Medulla oblongata (tissue), 1 donor: ENCODE measurements around the gene SPATC1L.

Experiments
- DNase-seq: peaks from one replicate; pipeline ENCODE4 v3.0.0-alpha.2; 2015; ENCODE audit errors: extremely low spot score

Gene SPATC1L

DNA sequence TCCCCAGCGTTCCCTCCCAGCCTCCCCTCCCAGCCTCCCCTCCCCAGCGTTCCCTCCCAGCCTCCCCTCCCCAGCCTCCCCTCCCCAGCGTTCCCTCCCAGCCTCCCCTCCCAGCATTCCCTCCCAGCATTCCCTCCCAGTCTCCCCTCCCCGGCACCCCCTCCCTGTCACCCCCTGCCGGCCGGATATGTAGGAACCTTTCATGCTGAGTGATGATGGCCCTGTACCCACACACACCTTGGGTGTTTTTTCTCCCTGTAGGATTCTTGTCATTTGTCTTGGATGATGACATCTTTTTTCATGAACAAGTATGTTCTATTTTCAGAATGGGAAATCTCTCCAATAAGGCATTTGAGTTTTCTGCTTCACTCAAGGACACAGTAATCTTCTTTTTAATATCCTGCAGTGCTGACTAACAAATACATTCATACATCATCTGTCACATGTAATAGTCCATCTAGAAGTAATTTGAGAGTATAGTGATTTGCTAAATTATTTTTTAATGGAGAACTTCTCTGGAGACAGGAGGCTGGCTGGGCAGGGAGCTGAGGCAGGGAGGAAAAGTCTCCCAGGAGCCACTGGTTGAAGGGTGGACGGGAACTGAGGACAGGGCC lies 48.4 kb downstream of the SPATC1L start:
- no peak for DNase-seq

DNA sequence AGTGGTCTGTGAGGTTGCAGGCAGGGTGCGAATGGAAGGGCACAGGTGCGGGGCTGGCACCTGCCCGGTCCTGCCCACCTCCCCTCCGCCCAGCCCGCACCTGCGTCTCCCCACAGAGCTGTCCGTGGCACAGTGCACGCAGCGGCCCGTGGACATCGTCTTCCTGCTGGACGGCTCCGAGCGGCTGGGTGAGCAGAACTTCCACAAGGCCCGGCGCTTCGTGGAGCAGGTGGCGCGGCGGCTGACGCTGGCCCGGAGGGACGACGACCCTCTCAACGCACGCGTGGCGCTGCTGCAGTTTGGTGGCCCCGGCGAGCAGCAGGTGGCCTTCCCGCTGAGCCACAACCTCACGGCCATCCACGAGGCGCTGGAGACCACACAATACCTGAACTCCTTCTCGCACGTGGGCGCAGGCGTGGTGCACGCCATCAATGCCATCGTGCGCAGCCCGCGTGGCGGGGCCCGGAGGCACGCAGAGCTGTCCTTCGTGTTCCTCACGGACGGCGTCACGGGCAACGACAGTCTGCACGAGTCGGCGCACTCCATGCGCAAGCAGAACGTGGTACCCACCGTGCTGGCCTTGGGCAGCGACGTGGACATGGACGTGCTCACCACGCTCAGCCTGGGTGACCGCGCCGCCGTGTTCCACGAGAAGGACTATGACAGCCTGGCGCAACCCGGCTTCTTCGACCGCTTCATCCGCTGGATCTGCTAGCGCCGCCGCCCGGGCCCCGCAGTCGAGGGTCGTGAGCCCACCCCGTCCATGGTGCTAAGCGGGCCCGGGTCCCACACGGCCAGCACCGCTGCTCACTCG lies 52.2 kb downstream of the SPATC1L start:
- no peak for DNase-seq

DNA sequence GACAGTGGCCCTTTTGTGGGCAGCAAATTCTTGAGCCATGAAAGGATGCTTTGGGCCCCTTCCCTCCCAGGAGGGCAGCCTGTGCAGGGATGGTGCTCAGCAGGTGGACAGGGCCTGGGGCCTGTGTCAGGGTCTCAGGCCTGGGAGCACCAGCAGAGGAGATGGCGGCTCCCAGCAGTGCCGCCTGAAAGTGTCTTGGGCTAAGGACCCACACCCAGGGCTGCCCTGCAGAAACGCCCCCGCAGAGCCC lies 52.7 kb downstream of the SPATC1L start:
- no peak for DNase-seq

DNA sequence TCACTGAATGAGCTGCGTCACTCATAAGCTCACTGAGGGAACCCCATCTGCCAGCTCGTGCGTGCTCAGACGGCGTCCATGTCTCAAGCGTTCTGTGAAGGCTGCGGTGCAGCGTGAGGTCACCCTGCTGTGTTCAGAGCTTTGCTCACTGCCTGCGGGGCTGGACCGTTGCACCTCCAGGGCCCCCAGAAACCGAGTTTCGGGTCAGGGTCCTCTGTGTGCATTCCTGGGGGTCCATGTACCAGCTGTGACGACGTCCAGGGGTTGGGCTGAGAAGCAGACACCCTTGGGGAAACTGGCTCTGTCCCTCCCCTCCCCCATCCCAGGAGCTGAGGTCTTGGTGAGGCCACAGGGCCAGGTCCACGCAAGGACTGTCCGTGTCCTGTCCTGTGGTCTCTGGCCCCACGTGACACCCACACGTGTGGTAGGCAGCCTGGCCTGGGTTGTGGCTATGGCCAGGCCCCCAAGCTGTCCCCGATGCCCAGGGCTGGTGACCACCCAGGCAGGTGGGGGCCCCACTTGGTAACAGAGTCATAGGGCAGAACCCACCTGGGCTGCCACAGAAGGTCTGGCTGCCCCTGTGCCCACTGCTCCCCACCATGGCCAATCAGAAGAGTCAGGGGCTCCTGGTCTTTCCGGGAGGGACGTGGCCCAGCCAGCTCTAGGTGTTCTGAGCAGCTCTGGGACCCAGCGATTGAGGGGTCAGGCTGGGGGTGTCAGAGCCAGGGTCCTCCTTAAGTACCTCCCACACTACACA lies 53.2 kb downstream of the SPATC1L start:
- DNase-seq: no peak

DNA sequence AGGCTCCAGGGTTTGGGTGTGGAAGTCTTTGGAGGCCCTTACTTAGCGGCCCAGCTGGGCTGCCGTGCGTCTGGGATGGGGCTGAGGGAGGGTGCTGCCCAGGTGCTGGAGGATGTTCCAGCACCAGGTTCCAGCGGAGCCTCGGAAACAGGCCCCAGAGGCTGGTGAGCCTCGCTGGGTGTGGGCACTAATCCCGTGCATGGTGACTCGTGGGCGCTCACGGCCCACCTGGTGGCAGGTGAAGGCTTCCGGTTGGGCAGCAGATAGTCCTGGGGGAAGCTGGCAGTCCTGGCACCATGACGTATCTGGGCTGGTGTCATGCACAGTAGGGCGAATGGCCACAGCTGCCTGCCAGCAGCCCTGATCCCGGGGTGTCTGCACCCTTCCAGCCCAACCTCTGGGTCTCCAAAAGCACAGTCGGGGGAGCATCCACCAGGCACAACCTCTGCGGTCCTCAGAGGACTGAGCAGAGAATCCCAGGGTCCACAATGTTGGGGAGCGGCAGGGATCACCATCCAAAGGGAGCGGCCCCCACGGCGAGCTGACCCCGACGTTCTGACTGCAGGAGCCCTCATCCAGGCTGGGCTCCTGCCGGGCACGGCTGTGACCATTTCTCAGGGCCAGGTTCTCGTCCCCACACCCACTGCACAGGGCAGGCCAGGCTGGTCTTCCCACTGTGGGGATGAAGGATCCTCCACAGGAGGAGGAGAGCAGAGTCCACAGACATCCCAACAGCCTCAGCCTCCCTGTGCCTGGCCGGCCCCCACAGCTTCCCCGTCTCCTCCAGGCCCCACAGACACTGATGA lies 54.2 kb downstream of the SPATC1L start:
- DNase-seq: no peak

DNA sequence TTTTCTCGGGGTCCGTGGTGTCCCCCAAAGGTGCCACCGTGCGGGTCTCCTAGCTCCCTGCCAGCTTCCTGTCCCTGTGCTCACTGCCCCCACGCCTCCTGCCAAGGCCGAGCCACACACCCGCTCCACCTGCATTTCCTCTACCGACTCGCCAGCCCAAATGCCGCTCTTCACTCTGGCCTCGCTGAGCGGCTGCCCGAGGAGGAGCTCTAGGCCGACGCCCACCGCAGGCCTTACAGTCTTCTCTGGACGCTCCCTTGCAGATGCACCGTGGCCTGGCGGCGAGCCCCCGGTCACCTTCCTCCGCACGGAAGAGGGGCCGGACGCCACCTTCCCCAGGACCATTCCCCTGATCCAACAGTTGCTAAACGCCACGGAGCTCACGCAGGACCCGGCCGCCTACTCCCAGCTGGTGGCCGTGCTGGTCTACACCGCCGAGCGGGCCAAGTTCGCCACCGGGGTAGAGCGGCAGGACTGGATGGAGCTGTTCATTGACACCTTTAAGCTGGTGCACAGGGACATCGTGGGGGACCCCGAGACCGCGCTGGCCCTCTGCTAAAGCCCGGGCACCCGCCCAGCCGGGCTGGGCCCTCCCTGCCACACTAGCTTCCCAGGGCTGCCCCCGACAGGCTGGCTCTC lies 55.2 kb downstream of the SPATC1L start:
- no peak for DNase-seq

DNA sequence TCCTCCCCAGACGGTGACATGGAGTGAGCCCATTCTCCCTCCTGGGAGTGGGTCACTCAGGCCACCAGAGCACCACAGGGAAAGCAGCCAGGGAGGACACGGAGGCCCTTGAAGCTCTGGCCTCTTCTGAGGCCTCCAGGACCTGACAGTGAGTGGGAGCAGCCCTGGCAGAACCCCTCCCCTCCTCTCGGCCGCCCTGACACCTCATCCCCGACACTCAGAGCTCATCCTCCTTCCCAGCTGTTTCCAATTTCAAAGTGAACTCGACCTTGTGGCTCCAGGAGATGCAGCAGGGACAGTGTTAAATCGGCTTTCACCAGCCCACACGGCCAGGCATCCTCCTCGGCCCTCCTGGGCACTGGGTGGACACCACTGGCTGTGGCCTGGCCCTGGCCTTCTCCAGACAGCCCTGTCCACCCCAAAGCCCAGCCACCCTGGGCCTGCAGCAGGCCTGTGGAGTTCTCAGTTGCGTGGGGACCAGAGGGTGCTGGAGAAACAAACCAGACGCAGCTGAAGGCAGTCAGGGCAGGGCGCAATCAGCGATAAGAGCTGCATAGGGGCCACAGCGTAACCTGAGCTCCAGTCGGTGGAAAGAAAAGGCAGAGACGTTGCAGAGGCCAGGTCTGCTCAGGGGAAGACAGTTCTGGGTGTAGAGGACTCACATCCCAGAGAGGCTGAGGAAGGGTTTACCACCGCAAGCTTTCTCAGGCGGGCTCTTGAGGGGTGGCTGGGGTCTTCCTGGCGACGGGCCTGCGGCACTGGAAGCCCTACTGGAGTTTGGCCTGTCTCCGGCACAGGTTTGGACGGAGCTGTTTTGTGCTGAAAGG lies 55.9 kb downstream of the SPATC1L start:
- DNase-seq: no peak

DNA sequence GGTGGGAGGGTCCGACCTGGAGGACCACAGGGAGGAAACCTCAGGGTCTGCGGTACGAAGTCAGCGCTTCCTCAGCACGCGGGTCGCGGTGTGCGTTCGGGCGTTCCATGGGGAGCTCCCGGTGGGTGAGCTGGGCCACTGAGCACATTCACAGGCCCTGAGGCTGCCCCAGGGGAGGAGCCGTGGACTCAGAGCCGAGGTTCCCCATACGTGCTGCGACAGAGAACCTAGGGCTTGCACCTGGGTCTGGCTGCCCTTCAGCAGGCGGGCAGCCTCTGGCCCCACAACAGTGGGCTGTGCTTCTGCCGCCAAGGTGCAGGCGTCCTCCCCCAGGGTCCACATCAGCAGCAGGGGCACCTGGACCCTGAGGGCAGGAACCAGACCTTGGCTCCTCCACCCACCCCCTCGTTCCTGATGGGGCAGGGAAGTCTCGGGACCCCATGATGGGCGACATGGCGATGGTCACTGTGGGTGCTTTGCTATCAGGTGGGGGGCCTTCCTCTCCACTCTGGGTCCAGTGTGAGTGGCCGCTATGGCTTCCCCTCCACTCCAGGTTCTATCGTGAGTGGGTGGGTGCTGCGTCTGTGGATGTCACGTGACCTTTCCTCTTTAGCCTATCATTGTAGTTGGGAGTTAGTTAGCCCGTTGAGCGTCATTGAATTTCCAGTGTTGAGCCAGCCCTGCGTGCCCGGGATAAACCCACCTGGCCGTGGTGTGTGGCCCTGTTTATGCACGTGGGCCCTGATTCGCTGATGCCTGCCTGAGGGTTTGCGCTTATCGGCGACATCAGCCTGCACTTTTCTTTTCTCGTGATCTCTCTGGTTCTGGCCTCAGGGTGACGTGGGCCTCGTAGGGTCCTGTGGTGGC lies 56.8 kb downstream of the SPATC1L start:
- no peak for DNase-seq

DNA sequence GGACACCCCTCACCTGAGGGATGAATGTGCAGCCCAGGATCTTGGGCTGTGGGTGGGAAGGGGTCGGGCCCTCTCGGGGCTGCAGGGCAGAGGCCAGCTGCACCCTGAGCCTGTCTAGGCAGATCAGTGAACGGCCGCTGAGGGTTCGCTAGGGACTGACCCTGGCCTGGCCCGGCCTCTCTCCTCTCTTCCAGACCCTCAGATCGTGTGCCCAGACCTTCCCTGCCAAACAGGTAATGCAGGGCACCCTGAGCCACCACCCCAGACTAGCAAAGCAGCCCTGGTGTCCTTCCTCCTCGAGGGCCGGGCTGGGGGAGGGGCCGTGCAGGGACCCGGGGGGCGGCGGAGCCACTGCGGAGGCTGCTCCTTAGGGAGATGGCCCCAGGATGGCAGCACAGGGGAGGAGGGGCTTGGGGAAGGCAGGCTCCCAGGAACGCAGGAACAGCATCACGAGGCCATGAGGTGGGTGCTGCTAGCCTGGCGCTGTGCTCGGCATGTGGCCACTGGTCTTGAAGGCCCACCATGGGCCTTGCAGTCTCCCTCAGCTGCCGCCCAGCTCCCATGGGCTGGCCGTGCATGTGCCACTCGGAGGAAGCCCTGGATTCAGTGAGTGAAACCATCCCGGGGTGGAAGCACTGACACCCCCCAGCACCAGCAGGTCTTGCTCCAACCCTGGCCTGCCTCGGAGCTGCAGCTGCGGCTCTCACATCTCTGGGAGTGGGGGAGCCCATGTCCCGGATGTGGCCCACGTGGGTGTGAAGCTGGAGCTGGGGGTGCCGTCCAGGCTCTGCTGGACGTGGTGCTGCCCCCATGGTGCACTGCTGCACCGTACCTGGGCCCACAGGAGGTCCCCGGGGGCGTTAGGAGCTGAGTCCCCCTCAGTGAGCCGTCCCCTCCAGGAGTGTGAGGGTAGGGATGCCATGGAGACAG lies 57.7 kb downstream of the SPATC1L start:
- no peak for DNase-seq

DNA sequence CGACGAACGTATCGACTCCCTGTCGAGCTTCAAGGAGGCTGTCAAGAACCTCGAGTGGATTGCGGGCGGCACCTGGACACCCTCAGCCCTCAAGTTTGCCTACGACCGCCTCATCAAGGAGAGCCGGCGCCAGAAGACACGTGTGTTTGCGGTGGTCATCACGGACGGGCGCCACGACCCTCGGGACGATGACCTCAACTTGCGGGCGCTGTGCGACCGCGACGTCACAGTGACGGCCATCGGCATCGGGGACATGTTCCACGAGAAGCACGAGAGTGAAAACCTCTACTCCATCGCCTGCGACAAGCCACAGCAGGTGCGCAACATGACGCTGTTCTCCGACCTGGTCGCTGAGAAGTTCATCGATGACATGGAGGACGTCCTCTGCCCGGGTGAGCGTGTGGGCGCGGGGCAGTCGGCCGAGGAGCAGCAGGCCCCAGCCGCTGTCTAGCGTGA lies 58.4 kb downstream of the SPATC1L start:
- no peak for DNase-seq

DNA sequence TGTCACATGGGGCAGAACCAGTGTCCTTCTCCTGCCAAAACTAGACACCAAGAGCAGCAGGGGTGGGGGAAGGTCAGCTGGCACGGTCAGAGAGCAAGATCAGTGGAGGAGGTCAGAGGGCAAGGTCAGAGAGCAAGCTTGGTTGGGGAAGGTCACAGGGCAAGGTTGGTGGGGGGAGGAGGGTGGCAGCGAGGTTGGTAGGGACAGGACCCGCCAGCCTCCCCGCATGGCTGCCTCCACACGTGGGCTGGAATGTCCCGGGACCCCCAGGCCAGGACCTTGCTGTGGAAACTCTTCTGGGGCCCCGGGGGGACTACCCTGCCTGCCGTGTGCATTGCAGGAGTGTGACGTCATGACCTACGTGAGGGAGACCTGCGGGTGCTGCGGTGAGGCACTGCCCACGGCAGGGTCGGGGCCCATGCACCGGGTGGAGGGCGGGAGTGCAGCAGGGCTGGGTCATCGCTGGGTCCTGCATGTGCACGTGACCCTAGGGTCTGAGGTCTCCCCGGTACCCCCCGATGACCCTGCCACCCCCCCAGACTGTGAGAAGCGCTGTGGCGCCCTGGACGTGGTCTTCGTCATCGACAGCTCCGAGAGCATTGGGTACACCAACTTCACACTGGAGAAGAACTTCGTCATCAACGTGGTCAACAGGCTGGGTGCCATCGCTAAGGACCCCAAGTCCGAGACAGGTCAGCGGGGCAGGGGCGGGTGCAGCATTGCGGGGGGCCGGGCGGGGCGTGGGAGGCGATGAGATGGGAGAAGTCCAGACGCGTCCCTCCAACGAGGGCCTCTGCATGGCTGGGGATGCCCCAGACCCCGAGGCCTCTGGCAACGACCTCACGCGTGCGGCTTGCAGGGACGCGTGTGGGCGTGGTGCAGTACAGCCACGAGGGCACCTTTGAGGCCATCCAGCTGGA lies 59.1 kb downstream of the SPATC1L start:
- DNase-seq: no peak

DNA sequence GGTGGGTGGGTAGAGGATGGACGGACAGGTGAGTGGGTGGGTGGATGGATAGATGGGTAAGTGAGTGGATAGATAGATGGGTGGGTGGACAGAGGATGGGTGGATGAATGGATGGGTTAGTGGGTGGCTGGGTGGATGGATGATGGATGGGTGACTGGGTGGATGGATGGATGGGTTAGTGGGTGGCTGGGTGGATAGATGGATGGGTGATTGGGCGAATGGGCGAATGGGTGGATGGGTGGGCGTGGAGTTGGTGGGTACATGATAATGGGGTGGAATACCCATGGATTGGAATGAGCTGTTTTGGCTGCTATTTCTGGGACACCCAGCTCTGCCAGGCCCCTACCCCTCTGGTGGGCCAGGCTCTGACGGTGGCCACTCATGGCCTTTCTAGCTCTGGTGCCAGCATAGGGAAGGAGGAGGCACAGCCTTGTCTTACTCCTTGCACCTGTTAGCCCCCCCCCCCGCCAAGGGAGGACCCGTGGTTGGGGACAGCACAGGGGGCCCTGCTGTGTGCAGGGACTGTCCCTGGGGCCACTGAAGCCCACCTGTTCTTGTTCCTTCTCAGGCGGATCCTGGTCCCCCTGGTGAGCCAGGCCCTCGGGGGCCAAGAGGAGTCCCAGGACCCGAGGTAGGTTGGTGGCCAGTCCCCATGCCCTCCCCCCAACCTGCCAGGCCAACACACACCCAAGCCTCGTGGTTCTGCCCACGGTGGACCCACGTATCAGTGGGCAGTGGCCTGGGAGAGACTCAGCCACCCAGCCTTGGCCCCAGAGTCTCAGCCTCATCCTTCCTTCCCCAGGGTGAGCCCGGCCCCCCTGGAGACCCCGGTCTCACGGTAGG lies 60.0 kb downstream of the SPATC1L start:
- no peak for DNase-seq

DNA sequence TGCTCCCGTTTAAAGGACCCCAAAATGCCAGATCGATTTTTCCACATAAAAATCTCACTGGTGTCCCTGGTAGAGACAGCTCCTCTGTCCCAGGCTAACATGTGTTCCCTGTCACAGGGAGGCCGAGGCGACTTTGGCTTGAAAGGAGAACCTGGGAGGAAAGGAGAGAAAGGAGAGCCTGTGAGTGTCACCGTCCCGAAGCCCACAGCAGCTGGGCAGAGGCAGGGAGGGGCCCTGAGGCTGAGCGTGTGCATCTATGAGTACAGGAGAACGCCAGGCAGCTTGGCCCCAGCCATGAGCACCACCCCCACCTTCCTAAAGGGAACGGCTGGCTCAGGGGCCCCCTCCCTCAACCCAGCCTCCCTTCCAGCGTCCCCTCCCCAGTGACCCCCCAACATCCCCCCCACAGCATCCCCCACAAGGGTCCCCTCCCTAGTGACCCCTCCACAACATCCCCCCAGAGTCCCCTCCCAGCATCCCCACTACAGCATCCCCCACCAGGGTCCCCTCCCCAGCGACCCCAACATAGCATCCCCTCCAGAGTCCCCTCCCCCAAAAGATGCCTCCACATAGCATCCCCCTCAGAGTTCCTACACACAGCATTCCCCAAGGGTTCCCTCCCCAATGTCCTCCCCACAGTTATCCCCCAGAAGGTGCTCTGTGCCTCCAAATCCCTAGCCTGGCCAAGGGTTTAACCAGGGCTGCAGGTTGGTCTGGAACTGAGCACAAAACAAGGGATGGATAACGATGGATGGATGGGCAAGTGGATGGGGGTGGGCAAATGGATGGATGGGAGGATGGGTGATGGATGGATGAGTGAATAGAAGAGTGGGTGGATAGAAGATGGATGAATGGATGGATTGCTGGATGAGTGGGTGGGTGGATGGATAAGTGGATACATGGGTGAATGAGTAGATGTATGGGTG lies 61.2 kb downstream of the SPATC1L start:
- no peak for DNase-seq

DNA sequence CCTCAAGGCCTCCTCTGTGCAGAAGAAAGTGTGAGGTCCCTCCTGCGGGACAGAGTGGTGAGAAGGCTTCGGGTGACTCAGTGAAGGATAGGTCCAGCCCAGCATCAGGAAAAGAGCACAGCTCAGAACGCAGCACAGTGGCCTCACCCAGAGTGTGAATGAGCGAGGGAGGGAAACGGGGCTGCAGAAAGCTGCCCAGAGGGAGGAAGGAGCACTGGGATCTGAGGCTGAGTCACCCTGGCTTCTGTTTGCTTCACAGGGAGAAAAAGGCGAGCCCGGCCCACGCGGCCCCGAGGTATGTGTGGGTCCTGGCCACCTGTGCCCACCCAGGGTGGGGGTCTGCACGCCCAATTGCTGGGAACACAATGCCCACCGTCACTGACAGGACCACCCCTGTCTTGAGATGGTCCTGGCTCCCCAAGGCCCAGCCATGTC lies 62.0 kb downstream of the SPATC1L start:
- DNase-seq: no peak
